ENCODE measurements around the gene XAGE1A.

- TF ChIP-seq POLR2A (IDR thresholded peaks at IDR 0.05; ENCODE audit: low read depth, low read length) (no peak), POLR2AphosphoS5 (IDR thresholded peaks at IDR 0.05; ENCODE audit: low read depth, low read length) (no peak)
Measured at GRCh38 chrX:52507331-52507730, 11.7 kb downstream of the XAGE1A start.
